ENCODE results near the gene MMP23B. TPM values are rescaled to one million over a fixed set of nuclear protein-coding genes. Genes with fewer than 3 reads are reported as not detected.

Gene MMP23B
- total and polyA plus RNA-seq, 2 experiments from 2014 or later: 73.4 to 136 TPM

DNA sequence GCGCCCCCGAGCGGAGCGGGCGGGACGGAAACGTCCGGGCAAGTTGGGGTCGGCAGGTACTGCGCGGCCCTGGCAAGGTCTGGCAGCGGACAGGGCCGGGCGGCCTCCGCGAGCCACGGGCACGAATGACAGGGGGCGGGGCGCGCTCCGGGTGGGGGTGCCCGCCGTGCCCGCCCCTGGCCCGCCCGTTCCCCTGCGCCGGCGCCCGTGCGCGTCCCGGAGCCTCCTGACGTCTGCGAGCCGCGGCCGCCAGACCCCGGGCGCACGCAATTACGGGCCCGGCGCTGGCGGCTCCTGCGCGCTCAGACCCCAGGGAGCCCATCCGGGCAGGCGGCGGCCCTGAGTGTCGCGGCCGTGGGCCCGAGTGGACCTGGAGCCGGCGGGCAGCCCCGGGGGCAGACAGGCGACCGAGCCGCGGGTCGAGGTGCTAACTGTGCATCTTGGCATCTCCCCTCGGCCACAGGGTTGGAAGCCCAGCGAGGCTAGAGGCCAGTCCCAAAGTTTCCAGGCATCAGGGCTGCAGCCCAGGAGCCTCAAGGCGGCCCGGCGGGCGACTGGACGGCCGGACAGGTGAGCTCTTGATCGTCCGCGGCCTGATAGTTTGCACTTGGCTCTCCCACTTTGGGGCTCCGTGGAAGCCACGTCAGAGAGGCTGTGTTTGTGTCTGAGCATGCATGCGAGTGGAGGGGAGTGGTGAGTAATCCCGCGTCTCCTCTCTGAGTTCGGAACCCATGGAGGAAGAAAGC lies 15.8 kb upstream of the MMP23B start:
- no peaks in the 10 kb centered on the region for H3K36me3 ChIP-seq (replicated peaks; ENCODE audit: insufficient read depth, low read depth)

DNA sequence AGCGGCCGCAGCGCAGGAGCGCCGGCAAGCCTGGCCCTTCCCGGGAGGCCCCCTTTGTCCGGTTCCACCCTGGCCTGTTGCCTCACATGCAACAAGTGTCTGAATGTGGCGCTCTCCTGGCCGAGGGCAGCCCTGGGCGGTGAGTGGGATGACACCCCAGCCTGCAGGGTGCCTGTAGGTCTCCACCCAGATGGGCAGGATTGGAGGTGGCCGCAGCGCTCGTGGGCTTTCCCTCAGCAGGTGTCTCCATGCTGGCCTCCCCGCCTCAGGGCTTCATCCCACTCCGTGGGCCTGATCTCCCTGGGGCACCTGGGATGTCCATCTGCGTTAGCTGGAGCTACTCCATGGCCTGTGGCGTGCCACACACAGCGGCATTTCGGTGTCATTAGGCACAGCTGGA lies 15.1 kb upstream of the MMP23B start:
- Histone ChIP-seq H3K4me2 (peak overlapping the region; percentile 94), H4K20me1 (ENCODE audit: insufficient read depth, poor library complexity, severe bottlenecking) (peaks cover 14% of the 10 kb centered on the region), H3K27ac (no peak overlapping the region), H3K4me3 (peak overlapping the region; percentile 97), H3K79me2 (peaks cover 60% of the 10 kb centered on the region), H2AFZ (no peak overlapping the region), H3K27me3 (no peaks in the 10 kb centered on the region), H3K9me3 (ENCODE audit: low read depth) (no peaks in the 10 kb centered on the region), H3K4me1 (ENCODE audit: insufficient read depth) (peaks cover 19% of the 10 kb centered on the region), H3K9me2 (replicated peaks; ENCODE audit: insufficient read depth) (no peaks in the 10 kb centered on the region), H3K36me3 (replicated peaks; ENCODE audit: insufficient read depth, low read depth) (no peaks in the 10 kb centered on the region)
- DNase-seq (ENCODE audit: low spot score): no peak
- 88% methylated on average over 19 of the region's 19 CpGs for WGBS (ENCODE audit: low lambda C conversion rate, missing lambda C conversion rate)
- TF ChIP-seq EZH2phosphoT487 (IDR thresholded peaks at IDR 0.05; ENCODE audit: low read depth, severe bottlenecking, unreplicated experiment) (no peak), CTCF (IDR thresholded peaks at IDR 0.05; ENCODE audit: poor library complexity) (no peak), EZH2 (IDR thresholded peaks at IDR 0.05; ENCODE audit: borderline replicate concordance) (no peak)

More for the DNA sequence above, 15.8 kb upstream of the MMP23B start:
- 11% methylated on average over 34 of the region's 80 CpGs for WGBS (ENCODE audit: low lambda C conversion rate, missing lambda C conversion rate)
- H3K27me3 ChIP-seq: no peaks in the 10 kb centered on the region
- H3K27ac ChIP-seq: peak overlapping the region; percentile 100
- peaks cover 14% of the 10 kb centered on the region for H4K20me1 ChIP-seq (ENCODE audit: insufficient read depth, poor library complexity, severe bottlenecking)
- peak; percentile 77 for DNase-seq (ENCODE audit: low spot score)
- peak overlapping the region; percentile 97 for H3K4me3 ChIP-seq
- TF ChIP-seq CTCF (IDR thresholded peaks at IDR 0.05; ENCODE audit: poor library complexity) (no peak), EZH2phosphoT487 (IDR thresholded peaks at IDR 0.05; ENCODE audit: low read depth, severe bottlenecking, unreplicated experiment) (no peak), EZH2 (IDR thresholded peaks at IDR 0.05; ENCODE audit: borderline replicate concordance) (no peak)
- peaks cover 61% of the 10 kb centered on the region for H3K79me2 ChIP-seq
- H3K9me3 ChIP-seq (ENCODE audit: low read depth): no peaks in the 10 kb centered on the region
- H3K4me2 ChIP-seq: peak overlapping the region; percentile 94
- no peak overlapping the region for H2AFZ ChIP-seq
- peaks cover 19% of the 10 kb centered on the region for H3K4me1 ChIP-seq (ENCODE audit: insufficient read depth)
- H3K9me2 ChIP-seq (replicated peaks; ENCODE audit: insufficient read depth): no peaks in the 10 kb centered on the region

GRCh38 chr1:1617516-1617915 lies 14.5 kb upstream of the MMP23B start:
- no peaks in the 10 kb centered on the region for H3K36me3 ChIP-seq (replicated peaks; ENCODE audit: insufficient read depth, low read depth)

More at GRCh38 chr1:1617516-1617915, 14.5 kb upstream of the MMP23B start:
- peaks cover 19% of the 10 kb centered on the region for H3K4me1 ChIP-seq (ENCODE audit: insufficient read depth)
- H3K9me3 ChIP-seq (ENCODE audit: low read depth): no peaks in the 10 kb centered on the region
- H3K27me3 ChIP-seq: no peaks in the 10 kb centered on the region
- H3K4me2 ChIP-seq: no peak overlapping the region
- TF ChIP-seq CTCF (IDR thresholded peaks at IDR 0.05; ENCODE audit: poor library complexity) (no peak), EZH2phosphoT487 (IDR thresholded peaks at IDR 0.05; ENCODE audit: low read depth, severe bottlenecking, unreplicated experiment) (no peak), EZH2 (IDR thresholded peaks at IDR 0.05; ENCODE audit: borderline replicate concordance) (no peak)
- WGBS (ENCODE audit: low lambda C conversion rate, missing lambda C conversion rate): 98% methylated on average over 11 of the region's 11 CpGs
- H3K4me3 ChIP-seq: no peak overlapping the region
- H4K20me1 ChIP-seq (ENCODE audit: insufficient read depth, poor library complexity, severe bottlenecking): peaks cover 14% of the 10 kb centered on the region
- peaks cover 53% of the 10 kb centered on the region for H3K79me2 ChIP-seq
- H3K27ac ChIP-seq: no peak overlapping the region
- no peaks in the 10 kb centered on the region for H3K9me2 ChIP-seq (replicated peaks; ENCODE audit: insufficient read depth)
- no peak overlapping the region for H2AFZ ChIP-seq
- DNase-seq (ENCODE audit: low spot score): no peak
